K562 (cell line): ENCODE data around the gene PRR7. TPM values are rescaled to one million over a fixed set of nuclear protein-coding genes. Genes with fewer than 3 reads are reported as not detected.
A peak's percentile ranks its signal among the peaks of the same experiment; 100 is the strongest.

Experiments used
- ATAC-seq: fragments of 200-7000 bp; cut with Tn5 transposase; 3 replicates; pipeline ENCODE4 v1.9.1; 2020; ENCODE audit warnings: moderate library complexity
- BruUV-seq: library from RNA; stranded (reverse); fragments of 400-500 nt; replicated peaks from 2 replicates; lab custom pipeline; 2021; lab: Mats Ljungman, UMichigan
- CTCF ChIA-PET: fragments of 300-600 bp; formaldehyde crosslinking; extraction: SDS; loops from one replicate; lab custom pipeline; 2021; ENCODE audit warnings: low intra/inter-chr PET ratio; lab: Yijun Ruan, JAX
- POLR2A ChIA-PET: fragments of 300-600, 350-650 bp; sonication (Branson Sonifier 250); formaldehyde crosslinking; extraction: SDS; loops from one replicate; lab custom pipeline; 2021; ENCODE audit warnings: antibody characterized with exemption, inconsistent platforms; lab: Yijun Ruan, JAX
- DNase-seq, 4 experiments: peaks; one replicate each; pipeline versions ENCODE4 v3.0.0 to v3.0.0-alpha.2; 2011 to 2018; ENCODE audit warnings: low spot score in 3 of 4, mixed read lengths in 3 of 4; ENCODE audit errors: extremely low read depth in 1 of 4
- FAIRE-seq: peaks from 2 replicates; lab custom pipeline; 2011; peaks lifted over from hg19 to GRCh38; lab: Jason Lieb, UNC
- H2AFZ ChIP-seq: 2 replicates; pipeline ENCODE4 v1.6.0; 2011; ENCODE audit warnings: low read depth, low read length, control low read depth, inconsistent platforms
- H3K27ac ChIP-seq: fragments of 200-600 bp; 3 replicates; pipeline ENCODE4 v1.8.0; 2011; ENCODE audit warnings: low read depth, mild to moderate bottlenecking, control low read depth, inconsistent platforms, low read length, moderate library complexity, mixed read lengths; ENCODE audit errors: extremely low read depth
- H3K27me3 ChIP-seq, 2 experiments: fragments of 300-600 bp in 1 of 2; 2 replicates in 1 of 2; 3 replicates in 1 of 2; pipeline versions ENCODE4 v1.6.0 to v1.8.0; 2011; ENCODE audit warnings: inconsistent platforms in 2 of 2, low read length in 2 of 2, mild to moderate bottlenecking in 1 of 2, mixed read lengths in 1 of 2, moderate library complexity in 1 of 2; ENCODE audit not compliant: control insufficient read depth in 2 of 2, insufficient read depth in 2 of 2
- H3K36me3 ChIP-seq: fragments of 300-600 bp; 3 replicates; pipeline ENCODE4 v1.8.0; 2011; ENCODE audit warnings: mild to moderate bottlenecking, low read length, inconsistent platforms; ENCODE audit not compliant: control insufficient read depth, insufficient read depth
- H3K4me1 ChIP-seq, 2 experiments: fragments of 200-600 bp in 1 of 2; replicated peaks in 1 of 2; 2 replicates in 1 of 2; 3 replicates in 1 of 2; pipeline versions ENCODE4 v1.5.1 to v1.8.0; 2011; ENCODE audit warnings: inconsistent platforms in 2 of 2, low read length in 2 of 2, mild to moderate bottlenecking in 1 of 2, mixed read lengths in 1 of 2, moderate library complexity in 1 of 2; ENCODE audit not compliant: control insufficient read depth in 2 of 2, insufficient read depth in 2 of 2
- H3K4me2 ChIP-seq: 2 replicates; pipeline ENCODE4 v1.6.1; 2011; ENCODE audit warnings: low read length, control low read depth, inconsistent platforms, mixed read lengths; ENCODE audit not compliant: insufficient read depth
- H3K4me3 ChIP-seq: fragments of 200-600 bp; sonication (generic), shearing (Covaris generic); 2 replicates; pipeline ENCODE4 v1.5.1; 2016; ENCODE audit warnings: control low read depth, inconsistent platforms
- H3K79me2 ChIP-seq: fragments of 200-600 bp; 3 replicates; pipeline ENCODE4 v1.8.0; 2011; ENCODE audit warnings: low read length, inconsistent platforms; ENCODE audit not compliant: control insufficient read depth, insufficient read depth
- H3K9ac ChIP-seq, 2 experiments: 2 replicates each; pipeline versions ENCODE4 v1.6.0 to v1.6.1; 2011; ENCODE audit warnings: low read depth in 2 of 2, low read length in 2 of 2, control low read depth in 1 of 2, inconsistent platforms in 1 of 2, mild to moderate bottlenecking in 1 of 2, mixed read lengths in 1 of 2; ENCODE audit not compliant: insufficient read depth in 1 of 2
- H3K9me1 ChIP-seq: one replicate; pipeline ENCODE4 v1.6.0; 2011; ENCODE audit warnings: inconsistent platforms, mild to moderate bottlenecking, low read length, moderate library complexity; ENCODE audit not compliant: control insufficient read depth, insufficient read depth
- H3K9me3 ChIP-seq: replicated peaks from 2 replicates; pipeline ENCODE4 v1.5.1; 2011; ENCODE audit warnings: low read depth, low read length, inconsistent platforms; ENCODE audit not compliant: control insufficient read depth, insufficient read depth
- H4K20me1 ChIP-seq: replicated peaks from 2 replicates; pipeline ENCODE4 v1.6.1; 2011; ENCODE audit warnings: low read length, inconsistent platforms, mixed read lengths; ENCODE audit not compliant: control insufficient read depth, insufficient read depth
- NFYB ChIP-seq: IDR thresholded peaks from 2 replicates; pipeline ENCODE4 v1.6.1; 2011; ENCODE audit warnings: mild to moderate bottlenecking, moderate library complexity; ENCODE audit not compliant: insufficient read length; ENCODE audit errors: extremely low read depth
- RAD51 ChIP-seq: fragments of 450-650 bp; IDR thresholded peaks from 2 replicates; pipeline ENCODE4 v1.7.1; 2016; ENCODE audit warnings: low read depth, mild to moderate bottlenecking, borderline replicate concordance
- WGBS: fragments of 100-300 bp; shearing (Covaris generic); methylation state at CpG from one replicate; pipeline ENCODE4 v1.1.6; 2016; ENCODE audit warnings: low coverage, mixed read lengths; ENCODE audit not compliant: insufficient coverage; ENCODE audit errors: missing lambda C conversion rate; 5-methylcytosine and 5-hydroxymethylcytosine counted together
- in situ Hi-C: fragments of 300-500 bp; cut with MboI; formaldehyde crosslinking; loops from 4 replicates; pipeline ENCODE4 v1.15.0; 2018; ENCODE audit warnings: inconsistent platforms, mixed read lengths
- intact Hi-C: fragments of 100-400 bp; cut with micrococcal nuclease; formaldehyde crosslinking; loops from 2 replicates; pipeline ENCODE4 v1.14.2; 2022
- polyA plus RNA-seq, 8 experiments: library from polyadenylated mRNA; depleted of rRNA in 4 of 8; stranded (reverse) in 5 of 8; unstranded in 3 of 8; fragments of >200 nt; fragmentation: Nextera tagmentation in 2 of 8; fragmentation: Illumina TruSeq in 1 of 8; extraction: Ambion mirVana in 2 of 8; extraction: Trizol in 1 of 8; gene quantifications; 2 replicates each; pipeline versions ENCODE4 v1.2.1 to v1.2.3, GENCODE V29; 2011 to 2014; ENCODE audit warnings: inconsistent platforms in 1 of 8, missing spikeins in 1 of 8
- total RNA-seq, 7 experiments: library from RNA; depleted of rRNA in 6 of 7; stranded (reverse); fragments of >200 nt in 6 of 7; fragmentation: Illumina TruSeq in 2 of 7; extraction: Trizol in 2 of 7; gene quantifications; 2 replicates each; pipeline versions ENCODE4 v1.2.1 to v1.2.3, GENCODE V29; 2011 to 2021; ENCODE audit warnings: low replicate concordance in 1 of 7
- TF ChIP-seq, protein P1 (sequence below): sonication (generic); formaldehyde crosslinking; IDR thresholded peaks from 2 replicates; pipeline ENCODE4 v1.5.0; 2020; ENCODE audit warnings: missing genetic modification reagents
- TF ChIP-seq, protein P2 (sequence below): fragments of 450-650 bp; IDR thresholded peaks from 2 replicates; pipeline ENCODE4 v1.7.1; 2018; ENCODE audit warnings: mild to moderate bottlenecking, low read depth; ENCODE audit not compliant: partially characterized antibody
- TF ChIP-seq, protein P3 (sequence below), 3 experiments: fragments of 200-800 bp in 1 of 3; sonication (Bioruptor generic) in 1 of 3; sonication (generic) in 1 of 3; formaldehyde crosslinking in 1 of 3; IDR thresholded peaks; 2 replicates each; pipeline versions ENCODE4 v1.6.1 to v1.8.0; 2016 to 2022; ENCODE audit warnings: mild to moderate bottlenecking in 2 of 3, missing compliant biosample characterization in 2 of 3, missing genetic modification characterization in 2 of 3, missing genetic modification reagents in 1 of 3
- TF ChIP-seq, protein P4 (sequence below): sonication (generic); formaldehyde crosslinking; IDR thresholded peaks from 2 replicates; pipeline ENCODE4 v1.9.0; 2022; ENCODE audit warnings: mild to moderate bottlenecking, missing genetic modification reagents
- TF ChIP-seq, protein P5 (sequence below): sonication (generic); formaldehyde crosslinking; IDR thresholded peaks from 2 replicates; pipeline ENCODE4 v1.8.0; 2022; ENCODE audit warnings: missing genetic modification reagents, mild to moderate bottlenecking, moderate library complexity, borderline replicate concordance

PRR7 gene
- total and polyA plus RNA-seq, 9 of the 15 experiments (the other 6 are each of a cell fraction or from before 2014, with no cell fraction given): 0.80 to 11.3 (median 10.4) TPM; not detected in 4

DNA sequence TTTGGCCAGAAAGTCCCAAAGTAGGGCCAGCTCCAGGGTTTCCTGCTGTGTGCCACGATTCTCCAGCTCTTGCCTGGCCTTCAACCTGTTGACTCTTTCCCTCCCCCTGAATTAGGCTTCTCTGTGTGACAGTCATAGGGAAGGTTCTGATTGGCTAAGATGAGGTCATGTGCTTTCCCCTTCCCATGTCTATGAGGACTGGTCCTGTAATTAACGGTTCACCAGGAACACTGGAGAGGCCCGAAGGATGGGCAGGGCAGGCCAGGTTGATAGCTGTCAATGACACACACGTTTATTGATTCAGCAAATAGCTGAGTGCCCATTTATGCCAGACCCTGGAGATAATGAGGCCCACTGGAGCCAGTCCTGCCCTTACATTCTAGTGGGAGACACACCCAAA, 9.0 kb upstream of the PRR7 start:
- ChIA-PET CTCF (no interaction called here), POLR2A (interaction anchor here (0.7 to 2.2 kb wide), 8 partner anchors 9 to 129 kb away, joined by 3 to 16 read pairs (median 3); partner anchors contain the start of genes GRK6 and PRR7)
- no peaks in the 10 kb centered on the region for H3K9me1 ChIP-seq
- no peak overlapping the region for H3K9ac ChIP-seq
- H3K9me3 ChIP-seq: no peaks in the 10 kb centered on the region
- peaks cover 96% of the 10 kb centered on the region; the same call in 2 of the 3 replicates for H3K36me3 ChIP-seq
- no peak for FAIRE-seq
- in situ Hi-C loops (no loop called here), intact Hi-C loops (no loop called here)
- no peak overlapping the region for H3K27ac ChIP-seq
- peak; percentile 7; the same call in 2 of the 3 replicates for ATAC-seq
- no peak overlapping the region for H3K4me3 ChIP-seq
- 81% methylated on average over 4 of the region's 4 CpGs for WGBS
- peaks cover 0 to 31% of the 10 kb centered on the region in 2 experiments; a peak in 2 of 5 replicates for H3K4me1 ChIP-seq
- H3K27me3 ChIP-seq: no peaks in the 10 kb centered on the region
- H3K79me2 ChIP-seq: no peaks in the 10 kb centered on the region
- no peak overlapping the region for H3K4me2 ChIP-seq
- H4K20me1 ChIP-seq: 0 out of 2 replicates have a peak, but pooled peaks cover 3% of the 10 kb centered on the region
- TSS peak; percentile 19 for BruUV-seq
- TF ChIP-seq, protein P1, sequence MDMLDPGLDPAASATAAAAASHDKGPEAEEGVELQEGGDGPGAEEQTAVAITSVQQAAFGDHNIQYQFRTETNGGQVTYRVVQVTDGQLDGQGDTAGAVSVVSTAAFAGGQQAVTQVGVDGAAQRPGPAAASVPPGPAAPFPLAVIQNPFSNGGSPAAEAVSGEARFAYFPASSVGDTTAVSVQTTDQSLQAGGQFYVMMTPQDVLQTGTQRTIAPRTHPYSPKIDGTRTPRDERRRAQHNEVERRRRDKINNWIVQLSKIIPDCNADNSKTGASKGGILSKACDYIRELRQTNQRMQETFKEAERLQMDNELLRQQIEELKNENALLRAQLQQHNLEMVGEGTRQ (CRISPR knock-in tag): peak; percentile 26; the same call in 1 of the 2 replicates
- TF ChIP-seq, protein P2, sequence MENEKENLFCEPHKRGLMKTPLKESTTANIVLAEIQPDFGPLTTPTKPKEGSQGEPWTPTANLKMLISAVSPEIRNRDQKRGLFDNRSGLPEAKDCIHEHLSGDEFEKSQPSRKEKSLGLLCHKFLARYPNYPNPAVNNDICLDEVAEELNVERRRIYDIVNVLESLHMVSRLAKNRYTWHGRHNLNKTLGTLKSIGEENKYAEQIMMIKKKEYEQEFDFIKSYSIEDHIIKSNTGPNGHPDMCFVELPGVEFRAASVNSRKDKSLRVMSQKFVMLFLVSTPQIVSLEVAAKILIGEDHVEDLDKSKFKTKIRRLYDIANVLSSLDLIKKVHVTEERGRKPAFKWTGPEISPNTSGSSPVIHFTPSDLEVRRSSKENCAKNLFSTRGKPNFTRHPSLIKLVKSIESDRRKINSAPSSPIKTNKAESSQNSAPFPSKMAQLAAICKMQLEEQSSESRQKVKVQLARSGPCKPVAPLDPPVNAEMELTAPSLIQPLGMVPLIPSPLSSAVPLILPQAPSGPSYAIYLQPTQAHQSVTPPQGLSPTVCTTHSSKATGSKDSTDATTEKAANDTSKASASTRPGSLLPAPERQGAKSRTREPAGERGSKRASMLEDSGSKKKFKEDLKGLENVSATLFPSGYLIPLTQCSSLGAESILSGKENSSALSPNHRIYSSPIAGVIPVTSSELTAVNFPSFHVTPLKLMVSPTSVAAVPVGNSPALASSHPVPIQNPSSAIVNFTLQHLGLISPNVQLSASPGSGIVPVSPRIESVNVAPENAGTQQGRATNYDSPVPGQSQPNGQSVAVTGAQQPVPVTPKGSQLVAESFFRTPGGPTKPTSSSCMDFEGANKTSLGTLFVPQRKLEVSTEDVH: no peak
- TF ChIP-seq, protein P3, sequence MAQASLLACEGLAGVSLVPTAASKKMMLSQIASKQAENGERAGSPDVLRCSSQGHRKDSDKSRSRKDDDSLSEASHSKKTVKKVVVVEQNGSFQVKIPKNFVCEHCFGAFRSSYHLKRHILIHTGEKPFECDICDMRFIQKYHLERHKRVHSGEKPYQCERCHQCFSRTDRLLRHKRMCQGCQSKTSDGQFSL (CRISPR knock-in tag; IDR thresholded peaks at IDR 0.05): no peak
- TF ChIP-seq, protein P3 (tag; IDR thresholded peaks at IDR 0.05): no peak
- TF ChIP-seq, protein P4, sequence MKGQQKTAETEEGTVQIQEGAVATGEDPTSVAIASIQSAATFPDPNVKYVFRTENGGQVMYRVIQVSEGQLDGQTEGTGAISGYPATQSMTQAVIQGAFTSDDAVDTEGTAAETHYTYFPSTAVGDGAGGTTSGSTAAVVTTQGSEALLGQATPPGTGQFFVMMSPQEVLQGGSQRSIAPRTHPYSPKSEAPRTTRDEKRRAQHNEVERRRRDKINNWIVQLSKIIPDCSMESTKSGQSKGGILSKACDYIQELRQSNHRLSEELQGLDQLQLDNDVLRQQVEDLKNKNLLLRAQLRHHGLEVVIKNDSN (CRISPR knock-in tag): peak; percentile 71
- peak; percentile 54; the same call in 1 of the 2 replicates for TF ChIP-seq RAD51
- TF ChIP-seq, protein P5, sequence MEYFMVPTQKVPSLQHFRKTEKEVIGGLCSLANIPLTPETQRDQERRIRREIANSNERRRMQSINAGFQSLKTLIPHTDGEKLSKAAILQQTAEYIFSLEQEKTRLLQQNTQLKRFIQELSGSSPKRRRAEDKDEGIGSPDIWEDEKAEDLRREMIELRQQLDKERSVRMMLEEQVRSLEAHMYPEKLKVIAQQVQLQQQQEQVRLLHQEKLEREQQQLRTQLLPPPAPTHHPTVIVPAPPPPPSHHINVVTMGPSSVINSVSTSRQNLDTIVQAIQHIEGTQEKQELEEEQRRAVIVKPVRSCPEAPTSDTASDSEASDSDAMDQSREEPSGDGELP (CRISPR knock-in tag): no peak
- peak; percentile 34 for TF ChIP-seq NFYB
- H2AFZ ChIP-seq: no peak overlapping the region
- peak in 2 of 4 experiments; percentile 41 to 48 for DNase-seq
